ENCODE data around the gene MLLT1. TPM values are rescaled to one million over a fixed set of nuclear protein-coding genes. Genes with fewer than 3 reads are reported as not detected.

MLLT1 gene, protein sequence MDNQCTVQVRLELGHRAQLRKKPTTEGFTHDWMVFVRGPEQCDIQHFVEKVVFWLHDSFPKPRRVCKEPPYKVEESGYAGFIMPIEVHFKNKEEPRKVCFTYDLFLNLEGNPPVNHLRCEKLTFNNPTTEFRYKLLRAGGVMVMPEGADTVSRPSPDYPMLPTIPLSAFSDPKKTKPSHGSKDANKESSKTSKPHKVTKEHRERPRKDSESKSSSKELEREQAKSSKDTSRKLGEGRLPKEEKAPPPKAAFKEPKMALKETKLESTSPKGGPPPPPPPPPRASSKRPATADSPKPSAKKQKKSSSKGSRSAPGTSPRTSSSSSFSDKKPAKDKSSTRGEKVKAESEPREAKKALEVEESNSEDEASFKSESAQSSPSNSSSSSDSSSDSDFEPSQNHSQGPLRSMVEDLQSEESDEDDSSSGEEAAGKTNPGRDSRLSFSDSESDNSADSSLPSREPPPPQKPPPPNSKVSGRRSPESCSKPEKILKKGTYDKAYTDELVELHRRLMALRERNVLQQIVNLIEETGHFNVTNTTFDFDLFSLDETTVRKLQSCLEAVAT
- 10 to 100 TPM; 21.5 to 46.9 (median 33.4) TPM for total RNA-seq

DNA sequence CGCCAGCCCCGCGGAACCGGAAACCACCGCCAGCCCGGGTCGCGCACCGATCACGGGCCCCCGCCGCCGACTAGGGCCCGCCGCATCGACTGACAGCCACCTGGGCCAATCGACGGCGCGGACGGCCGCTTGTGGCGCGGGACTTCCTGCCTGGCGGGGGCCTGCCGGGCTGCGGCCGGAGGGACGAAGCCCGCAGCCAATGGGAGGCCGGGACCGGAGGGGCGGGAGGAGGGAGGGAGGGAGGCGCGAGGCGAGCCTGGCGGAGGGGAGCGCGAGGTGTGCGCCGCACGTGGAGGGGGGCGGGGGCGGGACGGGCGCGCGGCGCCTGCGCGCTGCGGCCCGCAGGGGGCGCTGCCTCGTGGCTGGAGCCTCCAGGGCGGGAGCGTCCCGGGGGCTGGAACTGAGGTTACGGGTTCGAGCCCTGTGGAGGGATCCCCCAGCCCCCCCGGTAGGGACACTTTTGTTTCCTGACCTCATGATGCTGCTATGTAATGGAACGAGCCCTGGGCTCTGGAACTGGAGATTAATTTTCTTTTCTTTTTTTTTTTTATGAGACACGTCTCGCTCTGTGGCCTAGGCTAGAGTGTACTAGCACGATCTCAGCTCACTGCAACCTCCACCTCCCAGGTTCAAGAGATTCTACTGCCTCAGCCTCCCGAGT is at the start of gene MLLT1:
Gene MLLT1 (minus strand): TSS at position 45 of the 661 bp plus-strand sequence. CDS start 191 bp downstream, outside the sequence.
- DNase-seq (ENCODE audit: extremely low spot score) = peak; percentile 99
- 24% methylated on average over 10 of the region's 66 CpGs for WGBS
- intact Hi-C loops (cut with DNase I) = loop anchor here (5.0 to 10.0 kb wide), 2 partner anchors 63 to 235 kb away; no protein-coding TSS in a partner anchor
- H3K4me1 ChIP-seq = peaks cover 40 to 48% (median 48%) of the 10 kb centered on the region in 4 donors
- H3K9me3 ChIP-seq = no peaks in the 10 kb centered on the region
- H3K27me3 ChIP-seq = no peaks in the 10 kb centered on the region
- peaks cover 0 to 7% (median 0%) of the 10 kb centered on the region in 4 donors for H3K36me3 ChIP-seq
- H3K27ac ChIP-seq (replicated peaks in 1 of 4) = peak within 1 kb of the TSS; percentile 86 to 93 (median 89)
- TF ChIP-seq POLR2A (IDR thresholded peaks at IDR 0.05; ENCODE audit: low read depth) (no peak), POLR2AphosphoS5 (IDR thresholded peaks at IDR 0.05) (peak; percentile 61 to 68), EP300 (IDR thresholded peaks at IDR 0.05) (no peak)
- TF ChIP-seq, protein P1, sequence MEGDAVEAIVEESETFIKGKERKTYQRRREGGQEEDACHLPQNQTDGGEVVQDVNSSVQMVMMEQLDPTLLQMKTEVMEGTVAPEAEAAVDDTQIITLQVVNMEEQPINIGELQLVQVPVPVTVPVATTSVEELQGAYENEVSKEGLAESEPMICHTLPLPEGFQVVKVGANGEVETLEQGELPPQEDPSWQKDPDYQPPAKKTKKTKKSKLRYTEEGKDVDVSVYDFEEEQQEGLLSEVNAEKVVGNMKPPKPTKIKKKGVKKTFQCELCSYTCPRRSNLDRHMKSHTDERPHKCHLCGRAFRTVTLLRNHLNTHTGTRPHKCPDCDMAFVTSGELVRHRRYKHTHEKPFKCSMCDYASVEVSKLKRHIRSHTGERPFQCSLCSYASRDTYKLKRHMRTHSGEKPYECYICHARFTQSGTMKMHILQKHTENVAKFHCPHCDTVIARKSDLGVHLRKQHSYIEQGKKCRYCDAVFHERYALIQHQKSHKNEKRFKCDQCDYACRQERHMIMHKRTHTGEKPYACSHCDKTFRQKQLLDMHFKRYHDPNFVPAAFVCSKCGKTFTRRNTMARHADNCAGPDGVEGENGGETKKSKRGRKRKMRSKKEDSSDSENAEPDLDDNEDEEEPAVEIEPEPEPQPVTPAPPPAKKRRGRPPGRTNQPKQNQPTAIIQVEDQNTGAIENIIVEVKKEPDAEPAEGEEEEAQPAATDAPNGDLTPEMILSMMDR (IDR thresholded peaks at IDR 0.05) = peak; percentile 61 to 97 (median 89)
- peak within 1 kb of the TSS; percentile 83 to 96 (median 88) for H3K4me3 ChIP-seq

DNA sequence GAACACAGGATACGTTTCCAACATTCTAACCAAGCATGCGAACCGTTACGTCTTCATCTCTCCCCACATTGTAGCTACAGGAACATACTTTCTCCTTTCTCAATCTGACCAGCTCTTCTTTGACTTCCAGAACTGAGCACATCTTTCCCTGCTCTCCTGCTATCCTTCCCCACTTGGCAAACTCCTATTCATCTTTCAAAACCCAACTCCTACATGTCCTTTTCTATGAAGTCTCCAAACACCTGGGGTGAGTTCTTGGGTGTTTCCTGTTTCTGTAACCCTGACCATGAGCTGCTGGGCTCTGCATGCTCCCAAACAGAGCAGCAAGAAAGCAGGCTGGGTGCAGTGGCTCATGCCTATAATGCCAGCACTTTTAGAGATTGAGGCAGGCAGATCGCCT is 47.0 kb upstream of the MLLT1 start:
- Histone ChIP-seq H3K4me3 (no peak overlapping the region), H3K27me3 (peaks cover 0 to 18% (median under 1%) of the 10 kb centered on the region in 4 donors), H3K36me3 (no peaks in the 10 kb centered on the region), H3K27ac (replicated peaks in 1 of 4) (no peak overlapping the region), H3K4me1 (no peaks in the 10 kb centered on the region), H3K9me3 (no peaks in the 10 kb centered on the region)
- intact Hi-C loops (cut with DNase I) = no loop called here
- TF ChIP-seq POLR2AphosphoS5 (IDR thresholded peaks at IDR 0.05) = no peak
- TF ChIP-seq POLR2A (IDR thresholded peaks at IDR 0.05; ENCODE audit: low read depth) = no peak
- no peak for TF ChIP-seq EP300 (IDR thresholded peaks at IDR 0.05)
- TF ChIP-seq, protein P1 (IDR thresholded peaks at IDR 0.05) = no peak
- no peak for DNase-seq (ENCODE audit: extremely low spot score)
- WGBS = 82% methylated on average over 5 of the region's 5 CpGs

GRCh38 chr19:6325614-6326013 is 45.8 kb upstream of the MLLT1 start:
- Histone ChIP-seq H3K27me3 (peaks cover 0 to 28% (median 3%) of the 10 kb centered on the region in 4 donors), H3K9me3 (no peaks in the 10 kb centered on the region), H3K36me3 (no peaks in the 10 kb centered on the region), H3K27ac (replicated peaks in 1 of 4) (no peak overlapping the region), H3K4me3 (no peak overlapping the region), H3K4me1 (no peaks in the 10 kb centered on the region)
- DNase-seq (ENCODE audit: extremely low spot score) = no peak
- TF ChIP-seq POLR2A (IDR thresholded peaks at IDR 0.05; ENCODE audit: low read depth) = no peak
- no peak for TF ChIP-seq POLR2AphosphoS5 (IDR thresholded peaks at IDR 0.05)
- TF ChIP-seq, protein P1 (IDR thresholded peaks at IDR 0.05) = no peak
- no peak for TF ChIP-seq EP300 (IDR thresholded peaks at IDR 0.05)
- WGBS = 83% methylated on average over 2 of the region's 4 CpGs
- intact Hi-C loops (cut with DNase I) = no loop called here

- 63% methylated on average over 4 of the region's 4 CpGs for WGBS
- no peaks in the 10 kb centered on the region for H3K36me3 ChIP-seq
- no peak overlapping the region for H3K27ac ChIP-seq (replicated peaks in 1 of 4)
- H3K4me3 ChIP-seq = no peak overlapping the region
- no peak for DNase-seq (ENCODE audit: extremely low spot score)
- intact Hi-C loops (cut with DNase I) = no loop called here
- H3K9me3 ChIP-seq = no peaks in the 10 kb centered on the region
- no peaks in the 10 kb centered on the region for H3K4me1 ChIP-seq
- TF ChIP-seq EP300 (IDR thresholded peaks at IDR 0.05) (no peak), POLR2A (IDR thresholded peaks at IDR 0.05; ENCODE audit: low read depth) (no peak)
- peaks cover 0 to 37% (median 3%) of the 10 kb centered on the region in 4 donors for H3K27me3 ChIP-seq
These were observed 45.0 kb upstream of the MLLT1 start for GRCh38 chr19:6324757-6325156.

DNA sequence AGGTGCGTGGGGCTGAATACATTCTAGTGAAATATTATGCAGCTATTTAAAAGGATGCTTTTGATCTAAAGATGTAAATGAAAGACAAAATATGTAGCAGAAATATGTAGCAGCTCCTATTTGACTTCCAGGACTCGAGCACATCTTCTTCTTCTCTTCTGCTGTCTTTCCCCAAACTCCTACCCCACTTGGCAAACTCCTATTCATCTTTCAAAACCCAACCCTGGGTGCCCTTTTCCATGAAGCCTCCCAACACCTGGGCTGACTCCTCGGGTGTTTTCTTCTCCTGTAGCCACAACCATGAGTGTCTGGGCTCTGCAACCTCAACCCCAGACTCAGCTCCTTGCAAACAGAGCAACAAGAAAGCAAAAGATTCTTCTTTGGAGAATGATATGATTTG is 42.5 kb upstream of the MLLT1 start:
- intact Hi-C loops (cut with DNase I) = no loop called here
- H3K4me1 ChIP-seq = no peaks in the 10 kb centered on the region
- no peak overlapping the region for H3K27ac ChIP-seq (replicated peaks in 1 of 4)
- no peaks in the 10 kb centered on the region for H3K9me3 ChIP-seq
- no peak overlapping the region for H3K4me3 ChIP-seq
- no peaks in the 10 kb centered on the region for H3K36me3 ChIP-seq
- H3K27me3 ChIP-seq = peaks cover 0 to 47% (median 3%) of the 10 kb centered on the region in 4 donors
- TF ChIP-seq POLR2A (IDR thresholded peaks at IDR 0.05; ENCODE audit: low read depth) (no peak), EP300 (IDR thresholded peaks at IDR 0.05) (no peak), POLR2AphosphoS5 (IDR thresholded peaks at IDR 0.05) (no peak)
- TF ChIP-seq, protein P1 (IDR thresholded peaks at IDR 0.05) = no peak
- 48% methylated on average over 3 of the region's 3 CpGs for WGBS
- DNase-seq (ENCODE audit: extremely low spot score) = no peak
